Activated naive CD4-positive, alpha-beta T cell treated with anti-CD3 and anti-CD28 coated beads, Interleukin-2, amount 50 U/mL, for 16 hours (primary cell): ENCODE data around the gene GABRR1.
"Not testable (repeated sequence)": the region's sequence is repeated elsewhere in the genome, so short reads cannot be mapped to it uniquely, and the experiment has no call there.

Source experiments
- DNase-seq: peaks from one replicate; pipeline ENCODE4 v3.0.0-alpha.2; 2020

The GABRR1 gene

GRCh38 chr6:89217299-89217910 lies at the start of gene GABRR1:
Gene GABRR1 (minus strand): TSS chr6:89217358. CDS start chr6:89217322, 36 bp downstream.
- DNase-seq = no peak

- no peak for DNase-seq
These were observed 47.1 kb upstream of the GABRR1 start for GRCh38 chr6:89264296-89264695.

- no peak for DNase-seq
These were observed 43.7 kb upstream of the GABRR1 start for GRCh38 chr6:89260832-89261231.

GRCh38 chr6:89260310-89260709 lies 43.2 kb upstream of the GABRR1 start:
- DNase-seq = no peak

- no peak for DNase-seq
These were observed 41.8 kb upstream of the GABRR1 start for GRCh38 chr6:89258912-89259311.

- DNase-seq = no peak
These were observed 40.6 kb upstream of the GABRR1 start for GRCh38 chr6:89257781-89258180.

DNA sequence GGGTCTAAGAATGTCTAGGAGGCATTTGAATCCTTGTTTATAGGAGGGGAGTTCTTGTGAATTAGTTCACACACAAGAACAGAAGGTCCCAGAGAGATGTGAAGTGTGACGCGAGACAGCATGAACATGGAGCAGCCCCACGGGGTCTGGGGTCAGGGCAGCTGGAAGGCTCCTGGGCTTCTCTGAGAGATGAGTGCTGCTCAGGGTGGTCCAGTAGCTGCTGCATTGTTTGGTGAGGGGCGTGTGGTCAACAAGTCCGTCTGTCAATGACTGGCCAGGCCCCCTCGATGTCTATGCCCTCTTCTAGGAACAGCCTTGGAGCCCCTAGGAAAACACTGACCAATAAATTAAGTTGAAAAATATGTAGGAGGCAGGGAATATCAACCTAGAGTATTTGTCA lies 40.2 kb upstream of the GABRR1 start:
- no peak for DNase-seq

- DNase-seq = no peak
These were observed 38.3 kb upstream of the GABRR1 start for GRCh38 chr6:89255417-89255816.

DNA sequence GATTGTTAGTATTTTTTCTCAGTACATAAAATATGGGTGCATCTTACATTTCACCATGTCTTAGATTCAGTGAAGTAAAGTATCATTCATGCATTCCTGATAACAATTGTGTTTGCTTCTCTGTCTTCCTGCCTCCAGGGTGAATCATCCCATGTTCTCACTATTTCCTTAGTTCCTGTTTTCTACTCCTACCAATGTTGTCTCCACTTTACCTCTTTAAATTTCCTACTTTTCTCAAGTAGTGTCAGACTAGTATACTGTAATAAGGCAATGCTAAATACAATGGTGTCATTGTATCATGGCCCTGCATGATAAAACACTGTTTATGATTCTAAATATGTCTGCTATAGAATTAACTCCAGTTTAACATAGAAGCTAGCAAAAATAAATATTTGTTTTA lies 37.4 kb upstream of the GABRR1 start:
- no peak for DNase-seq

DNA sequence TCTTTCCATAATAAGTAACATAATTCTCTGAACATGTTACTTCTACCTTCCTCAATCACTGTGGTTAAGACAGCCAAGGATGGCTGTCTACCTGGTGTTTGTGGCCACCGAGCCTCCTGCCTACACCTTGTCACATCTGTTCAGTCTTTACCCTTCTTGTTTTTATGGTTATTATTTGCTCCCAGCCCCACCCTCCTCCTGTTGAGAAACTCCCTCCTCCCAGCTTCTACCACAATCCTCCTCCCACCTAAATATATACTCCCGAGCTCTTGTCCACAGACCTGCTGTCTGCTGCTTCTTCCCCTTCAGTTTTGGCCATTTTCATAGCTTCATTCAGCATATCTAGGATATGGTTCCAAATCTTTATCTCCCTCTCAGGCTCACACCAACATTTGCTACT lies 35.7 kb upstream of the GABRR1 start:
- no peak for DNase-seq

DNA sequence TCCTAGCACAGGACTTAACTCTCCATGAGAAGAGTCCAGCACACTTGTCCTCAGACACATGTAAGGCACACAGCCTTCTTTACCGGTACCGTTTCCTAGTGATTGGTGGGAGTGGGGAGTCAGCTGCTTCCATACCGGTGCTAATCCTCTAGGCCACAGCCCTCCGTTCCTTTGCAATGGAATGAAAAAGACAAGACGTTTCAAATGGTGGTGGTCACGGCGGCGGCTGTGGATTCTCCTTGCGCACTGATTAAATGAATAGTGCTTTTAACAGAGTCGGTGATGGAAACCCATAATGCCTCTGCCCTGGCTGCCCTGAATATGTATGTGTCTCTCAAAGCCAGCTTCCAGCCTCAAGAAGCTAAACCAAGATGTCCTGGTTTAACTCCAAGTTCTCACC lies 34.8 kb upstream of the GABRR1 start:
- DNase-seq = no peak

GRCh38 chr6:89251170-89251569 lies 34.0 kb upstream of the GABRR1 start:
- no peak for DNase-seq

DNA sequence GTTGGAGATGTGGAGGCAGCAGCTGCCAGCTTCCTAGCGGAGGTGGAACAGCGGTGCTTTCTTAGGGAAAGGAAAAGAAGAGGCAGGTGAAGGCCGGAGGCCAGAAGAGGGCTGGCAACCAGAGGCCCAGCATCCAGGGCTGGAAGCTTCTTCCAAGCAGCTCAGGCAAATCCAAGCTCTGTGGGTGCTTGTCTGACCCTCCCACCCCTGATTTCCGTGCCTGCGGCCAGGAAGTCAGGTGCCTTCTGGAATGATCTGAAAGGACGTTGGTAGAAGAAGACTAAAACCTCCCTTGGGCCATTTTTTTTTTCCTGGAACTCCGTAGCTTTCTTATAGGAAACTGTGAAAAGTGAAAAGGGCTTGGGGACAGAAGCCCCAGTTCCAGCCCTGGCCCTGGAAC lies 33.1 kb upstream of the GABRR1 start:
- DNase-seq = no peak

- DNase-seq = no peak
These were observed 27.3 kb upstream of the GABRR1 start for GRCh38 chr6:89244241-89244985.

- DNase-seq = no peak
These were observed 26.1 kb upstream of the GABRR1 start for GRCh38 chr6:89243331-89243629.

GRCh38 chr6:89242574-89243330 lies 25.6 kb upstream of the GABRR1 start:
- no peak for DNase-seq

- no peak for DNase-seq
These were observed 22.2 kb upstream of the GABRR1 start for GRCh38 chr6:89239338-89239737.

- DNase-seq = no peak
These were observed 20.0 kb upstream of the GABRR1 start for GRCh38 chr6:89237158-89237557.

- DNase-seq = not testable (repeated sequence)
These were observed 16.4 kb upstream of the GABRR1 start for GRCh38 chr6:89233605-89234004.

DNA sequence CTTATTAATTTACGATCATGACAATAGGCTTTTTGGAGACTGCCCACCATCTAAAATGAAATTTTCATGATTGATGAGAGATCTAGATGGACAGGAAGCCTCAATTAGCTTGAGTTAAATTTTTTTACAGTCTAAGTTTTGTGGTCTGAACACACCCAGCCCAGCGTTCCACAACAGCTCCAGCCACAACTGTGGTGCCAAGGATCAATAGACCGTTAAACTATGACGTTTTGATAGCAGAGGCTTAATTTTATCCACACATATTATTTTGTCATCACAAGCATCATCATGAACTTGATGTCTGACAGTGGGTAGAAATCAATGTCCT lies 5.5 kb upstream of the GABRR1 start:
- DNase-seq = no peak

DNA sequence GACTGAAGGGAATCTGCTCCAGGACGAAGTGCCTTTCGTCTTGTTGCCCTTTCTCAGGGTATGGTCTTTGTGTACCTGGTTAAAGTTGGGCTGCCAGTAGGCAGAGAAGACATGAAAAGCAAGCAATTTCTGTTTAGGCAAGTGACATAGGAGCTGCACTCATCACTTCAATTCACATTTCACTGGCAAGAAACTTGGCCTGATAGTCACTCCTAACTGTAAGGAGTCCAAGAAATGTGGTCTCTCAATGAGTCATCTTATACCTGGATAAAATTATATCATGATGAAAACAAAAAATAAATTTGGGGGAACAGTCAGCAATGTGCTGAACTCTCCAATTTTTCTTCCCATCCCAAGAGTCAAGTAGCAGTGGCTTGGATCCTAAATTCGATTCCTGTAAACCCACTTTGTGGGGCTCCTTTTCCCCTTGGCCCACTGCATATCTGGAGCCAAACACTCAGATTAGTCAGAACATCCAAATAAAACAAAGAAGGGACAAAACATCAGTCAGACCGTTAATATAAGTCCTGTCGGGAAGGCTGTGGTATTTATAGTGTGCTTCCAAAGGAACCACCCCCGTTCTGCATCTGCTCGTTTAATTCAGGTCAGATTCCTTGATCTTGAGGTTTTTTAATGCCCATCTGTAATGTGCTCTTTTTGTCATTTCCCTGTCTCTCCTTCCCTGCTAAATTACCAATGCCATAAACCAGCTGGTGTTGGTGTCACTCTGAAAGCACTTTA lies 5.0 kb upstream of the GABRR1 start:
- no peak for DNase-seq

- DNase-seq = no peak
These were observed 4.0 kb upstream of the GABRR1 start for GRCh38 chr6:89221129-89221528.

DNA sequence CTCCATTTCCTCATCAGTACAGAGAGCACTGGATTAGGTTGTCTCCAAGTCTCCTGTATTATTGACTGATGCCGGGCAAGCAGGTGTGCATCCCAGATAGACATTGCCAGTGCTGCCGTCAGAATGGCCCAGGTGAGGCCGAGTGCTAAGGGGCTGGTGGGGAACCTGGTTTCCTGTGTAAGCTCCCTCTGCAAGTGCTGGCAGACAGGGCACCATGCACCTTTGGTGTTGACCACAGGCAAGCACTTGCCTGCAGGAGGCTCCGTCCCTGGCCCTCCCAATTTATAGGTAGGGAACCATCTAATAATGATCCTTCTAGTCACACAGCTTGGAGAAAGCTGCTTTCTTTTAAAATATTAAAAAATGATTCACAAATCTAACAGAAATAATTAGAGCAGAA lies 747 bp downstream of the GABRR1 start:
- DNase-seq = no peak

DNA sequence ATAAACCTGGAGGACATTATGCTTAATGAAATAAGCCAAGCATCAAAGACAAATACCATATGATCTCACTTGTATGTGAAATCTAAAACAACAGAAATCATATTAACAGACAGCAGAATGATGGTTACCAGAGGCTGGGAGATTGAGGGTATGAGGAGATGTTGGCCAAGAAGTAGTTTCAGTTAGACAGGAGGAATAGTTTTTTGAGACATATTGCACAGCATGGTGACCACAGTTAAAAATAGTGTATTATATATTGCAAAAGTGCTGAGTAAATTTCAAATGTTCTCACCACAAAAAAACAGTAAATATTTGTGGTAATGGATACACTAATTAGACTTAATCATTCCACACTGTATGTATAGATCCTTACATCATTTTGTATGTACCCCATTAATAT lies 1.8 kb downstream of the GABRR1 start:
- no peak for DNase-seq
